Endodermal cell (in vitro differentiated cells): ENCODE results near the gene RBM20. TPM values are rescaled to one million over a fixed set of nuclear protein-coding genes. Genes with fewer than 3 reads are reported as not detected.

Source experiments
- DNase-seq: peaks from one replicate; pipeline ENCODE4 v3.0.0-alpha.2; 2017
- H3K27ac ChIP-seq: 2 replicates; pipeline ENCODE4 v1.5.1; 2013; ENCODE audit warnings: mild to moderate bottlenecking, low read depth, low read length, moderate library complexity
- H3K27me3 ChIP-seq: 2 replicates; pipeline ENCODE4 v1.6.1; 2013; ENCODE audit warnings: mild to moderate bottlenecking, low read length, moderate library complexity; ENCODE audit not compliant: insufficient read depth, control insufficient read depth, poor library complexity, severe bottlenecking
- H3K36me3 ChIP-seq: 2 replicates; pipeline ENCODE4 v1.7.0; 2013; ENCODE audit warnings: mild to moderate bottlenecking, low read length, moderate library complexity; ENCODE audit not compliant: control insufficient read depth, insufficient read depth
- H3K4me1 ChIP-seq: one replicate; pipeline ENCODE4 v1.7.0; 2013; ENCODE audit warnings: low read length; ENCODE audit not compliant: control insufficient read depth, insufficient read depth
- H3K4me3 ChIP-seq: 2 replicates; pipeline ENCODE4 v1.5.1; 2013; ENCODE audit warnings: mild to moderate bottlenecking, low read length, moderate library complexity
- H3K9ac ChIP-seq: 2 replicates; pipeline ENCODE4 v1.6.1; 2013; ENCODE audit warnings: mild to moderate bottlenecking, low read length, moderate library complexity; ENCODE audit not compliant: poor library complexity, severe bottlenecking; ENCODE audit errors: extremely low read depth
- H3K9me3 ChIP-seq: 2 replicates; pipeline ENCODE4 v1.6.1; 2013; ENCODE audit warnings: mild to moderate bottlenecking, low read length, moderate library complexity; ENCODE audit not compliant: control insufficient read depth
- H3K27ac Mint-ChIP-seq: 2 replicates; pipeline ENCODE4 v1.8.0; 2020; ENCODE audit warnings: mixed read lengths
- H3K27me3 Mint-ChIP-seq: 2 replicates; pipeline ENCODE4 v1.8.0; 2021; ENCODE audit warnings: mild to moderate bottlenecking, mixed read lengths; ENCODE audit not compliant: insufficient read depth
- H3K36me3 Mint-ChIP-seq: 2 replicates; pipeline ENCODE4 v1.8.0; 2020; ENCODE audit warnings: low read depth, mixed read lengths
- H3K4me1 Mint-ChIP-seq: 2 replicates; pipeline ENCODE4 v1.8.0; 2020; ENCODE audit warnings: mixed read lengths
- H3K4me3 Mint-ChIP-seq: 2 replicates; pipeline ENCODE4 v1.8.0; 2020; ENCODE audit warnings: mild to moderate bottlenecking, moderate library complexity, mixed read lengths
- H3K9me3 Mint-ChIP-seq: 2 replicates; pipeline ENCODE4 v1.8.0; 2020; ENCODE audit warnings: mild to moderate bottlenecking, mixed read lengths
- WGBS, 2 experiments: methylation state at CpG; one replicate each; pipeline versions ENCODE4 v1.1.5 to v1.1.7; 2013; ENCODE audit warnings: missing lambda C conversion rate in 2 of 2, mixed read lengths in 1 of 2; ENCODE audit not compliant: insufficient coverage in 1 of 2, insufficient read length in 1 of 2; 5-methylcytosine and 5-hydroxymethylcytosine counted together
- total RNA-seq, 2 donors: library from RNA; stranded (reverse); fragmentation: NEBNext Ultra II Directional in 1 of 2; extraction: Animal tissue kit (Norgen Biotek cat#: 25700) in 1 of 2; gene quantifications; 2 replicates in 1 of 2; 3 replicates in 1 of 2; pipeline ENCODE4 v1.2.1, GENCODE V29; 2021
- TF ChIP-seq, protein P1 (sequence below): fragments of 200-600 bp; sonication (generic); conservative IDR thresholded peaks from 2 replicates; pipeline ENCODE4 v1.5.0; 2021; ENCODE audit warnings: antibody characterized with exemption, mild to moderate bottlenecking

RBM20 gene
- total RNA-seq, 2 donors from 2014 or later: 6.2 to 7.0 TPM

DNA sequence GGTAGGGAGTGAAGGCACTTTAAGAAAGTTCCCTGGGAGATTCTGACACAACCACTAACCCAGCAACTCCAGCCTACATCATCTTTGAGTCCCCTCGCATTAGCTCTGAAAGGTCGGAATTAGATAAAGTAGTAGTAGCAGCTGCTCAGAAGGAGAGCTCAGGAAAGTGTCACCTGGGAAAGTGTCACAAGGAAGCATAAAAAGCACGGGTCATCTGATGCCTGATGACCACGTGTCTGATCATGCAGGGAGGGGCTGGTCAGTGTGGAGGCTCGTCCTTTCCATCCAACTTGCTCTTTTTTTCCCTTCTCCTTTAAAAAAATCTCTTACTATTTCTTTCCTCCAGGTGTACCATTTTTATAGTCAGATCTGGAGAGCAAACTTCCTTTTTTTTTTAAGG lies 180.5 kb downstream of the RBM20 start:
- Mint-ChIP-seq H3K4me1 (peaks cover 20% of the 10 kb centered on the region), H3K27me3 (no peaks in the 10 kb centered on the region), H3K27ac (no peak overlapping the region), H3K36me3 (peaks cover 2% of the 10 kb centered on the region), H3K4me3 (no peak overlapping the region), H3K9me3 (no peaks in the 10 kb centered on the region)
- TF ChIP-seq, protein P1, sequence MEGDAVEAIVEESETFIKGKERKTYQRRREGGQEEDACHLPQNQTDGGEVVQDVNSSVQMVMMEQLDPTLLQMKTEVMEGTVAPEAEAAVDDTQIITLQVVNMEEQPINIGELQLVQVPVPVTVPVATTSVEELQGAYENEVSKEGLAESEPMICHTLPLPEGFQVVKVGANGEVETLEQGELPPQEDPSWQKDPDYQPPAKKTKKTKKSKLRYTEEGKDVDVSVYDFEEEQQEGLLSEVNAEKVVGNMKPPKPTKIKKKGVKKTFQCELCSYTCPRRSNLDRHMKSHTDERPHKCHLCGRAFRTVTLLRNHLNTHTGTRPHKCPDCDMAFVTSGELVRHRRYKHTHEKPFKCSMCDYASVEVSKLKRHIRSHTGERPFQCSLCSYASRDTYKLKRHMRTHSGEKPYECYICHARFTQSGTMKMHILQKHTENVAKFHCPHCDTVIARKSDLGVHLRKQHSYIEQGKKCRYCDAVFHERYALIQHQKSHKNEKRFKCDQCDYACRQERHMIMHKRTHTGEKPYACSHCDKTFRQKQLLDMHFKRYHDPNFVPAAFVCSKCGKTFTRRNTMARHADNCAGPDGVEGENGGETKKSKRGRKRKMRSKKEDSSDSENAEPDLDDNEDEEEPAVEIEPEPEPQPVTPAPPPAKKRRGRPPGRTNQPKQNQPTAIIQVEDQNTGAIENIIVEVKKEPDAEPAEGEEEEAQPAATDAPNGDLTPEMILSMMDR: no peak
- no peaks in the 10 kb centered on the region for H3K4me1 ChIP-seq
- no peak overlapping the region for H3K27ac ChIP-seq
- H3K9ac ChIP-seq: no peak overlapping the region
- no peak for DNase-seq
- no peaks in the 10 kb centered on the region for H3K36me3 ChIP-seq
- 86% methylated on average over 4 to 5 of the region's 5 CpGs for WGBS, 2 experiments
- H3K9me3 ChIP-seq: no peaks in the 10 kb centered on the region
- H3K27me3 ChIP-seq: no peaks in the 10 kb centered on the region
- no peak overlapping the region for H3K4me3 ChIP-seq

GRCh38 chr10:110825508-110825907 lies 181.4 kb downstream of the RBM20 start:
- no peak overlapping the region for H3K27ac Mint-ChIP-seq
- Histone ChIP-seq H3K9me3 (no peaks in the 10 kb centered on the region), H3K4me3 (no peak overlapping the region), H3K27ac (no peak overlapping the region), H3K4me1 (no peaks in the 10 kb centered on the region), H3K36me3 (no peaks in the 10 kb centered on the region), H3K9ac (no peak overlapping the region), H3K27me3 (no peaks in the 10 kb centered on the region)
- no peak for DNase-seq
- H3K4me1 Mint-ChIP-seq: peaks cover 20% of the 10 kb centered on the region
- TF ChIP-seq, protein P1: no peak
- H3K4me3 Mint-ChIP-seq: no peak overlapping the region
- no peaks in the 10 kb centered on the region for H3K27me3 Mint-ChIP-seq
- H3K36me3 Mint-ChIP-seq: peaks cover 2% of the 10 kb centered on the region
- 92 to 97% methylated on average over 1 of the region's 1 CpG for WGBS, 2 experiments
- H3K9me3 Mint-ChIP-seq: no peaks in the 10 kb centered on the region

GRCh38 chr10:110827410-110827809 lies 183.3 kb downstream of the RBM20 start:
- Histone ChIP-seq H3K9ac (no peak overlapping the region), H3K27ac (no peak overlapping the region), H3K4me3 (no peak overlapping the region), H3K9me3 (no peaks in the 10 kb centered on the region), H3K4me1 (no peaks in the 10 kb centered on the region), H3K27me3 (no peaks in the 10 kb centered on the region), H3K36me3 (no peaks in the 10 kb centered on the region)
- TF ChIP-seq, protein P1: no peak
- H3K27me3 Mint-ChIP-seq: no peaks in the 10 kb centered on the region
- H3K9me3 Mint-ChIP-seq: no peaks in the 10 kb centered on the region
- H3K27ac Mint-ChIP-seq: no peak overlapping the region
- peaks cover 14% of the 10 kb centered on the region for H3K4me1 Mint-ChIP-seq
- H3K4me3 Mint-ChIP-seq: no peak overlapping the region
- DNase-seq: no peak
- no peaks in the 10 kb centered on the region for H3K36me3 Mint-ChIP-seq
- WGBS, 2 experiments: 72 to 100% methylated on average over 1 to 4 of the region's 4 CpGs
